ENCODE data around the gene C19orf12.

Gene C19orf12

DNA sequence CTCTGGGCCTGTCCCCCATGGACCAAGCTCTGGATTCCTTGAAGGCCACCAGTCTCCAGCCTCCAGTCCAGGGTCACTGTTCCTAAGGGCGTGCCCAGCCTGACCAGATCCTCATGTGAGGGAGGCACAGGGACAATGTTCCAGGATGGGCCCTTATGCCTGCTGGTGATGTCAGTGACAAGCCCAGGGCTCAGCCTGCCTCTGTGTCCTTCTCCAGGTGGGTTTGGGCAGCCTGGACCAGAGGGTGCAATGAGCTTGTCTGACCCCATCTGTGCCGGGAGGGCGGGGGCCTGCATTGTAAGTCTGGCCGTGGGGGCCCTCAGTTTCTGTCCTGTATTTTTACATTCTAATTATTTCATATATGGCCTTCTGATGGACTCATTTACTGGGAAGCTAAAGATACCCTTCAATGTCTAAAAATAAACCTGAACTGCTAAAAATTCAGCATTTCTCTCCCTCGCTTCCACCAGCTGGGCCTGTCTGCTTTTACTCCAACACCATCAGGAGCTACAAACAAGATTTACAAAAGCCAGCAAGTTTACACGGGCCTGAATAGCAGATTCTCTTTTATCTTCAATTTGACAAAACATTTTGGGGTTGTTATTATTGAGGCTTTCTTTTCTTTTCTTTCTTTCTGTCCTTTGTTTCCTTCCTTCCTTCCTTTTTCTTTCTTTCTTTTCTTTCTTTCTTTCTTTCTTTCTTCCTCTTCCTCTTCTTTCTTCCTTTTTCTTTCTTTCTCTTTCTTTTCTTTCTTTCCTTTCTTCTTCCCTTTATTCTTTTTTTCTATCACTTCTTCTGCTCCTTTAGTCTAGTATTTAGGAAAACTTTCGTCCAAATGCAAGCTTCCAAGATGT lies 34.2 kb upstream of the C19orf12 start (continued):
- no peak for TF ChIP-seq ZNF565 (CRISPR knock-in tag; conservative IDR thresholded peaks at IDR 0.05; ENCODE audit: low read depth)

DNA sequence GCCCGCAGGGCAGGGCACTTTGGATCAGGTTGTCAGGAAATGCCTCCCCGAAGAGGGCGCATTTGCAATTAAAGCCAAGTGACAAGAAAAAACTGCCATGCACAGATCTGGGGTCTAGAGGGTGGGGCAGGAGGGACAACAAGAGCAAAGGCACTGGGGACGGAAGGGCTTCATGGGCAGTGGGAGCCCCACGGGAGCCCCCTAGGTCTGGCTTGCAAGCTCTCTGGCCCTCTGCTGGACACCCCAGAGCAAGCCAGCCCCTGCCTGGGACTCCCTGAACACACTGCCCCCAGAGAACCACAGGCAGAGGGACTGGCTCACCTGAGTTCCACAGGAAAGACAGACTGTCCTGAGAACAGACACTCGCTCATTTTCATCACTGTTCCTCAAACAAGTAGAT lies 30.2 kb upstream of the C19orf12 start:
- TF ChIP-seq ZNF565 (CRISPR knock-in tag; conservative IDR thresholded peaks at IDR 0.05; ENCODE audit: low read depth) (no peak), SNAI2 (CRISPR knock-in tag; IDR thresholded peaks at IDR 0.05) (no peak), BACH2 (CRISPR knock-in tag; IDR thresholded peaks at IDR 0.05; ENCODE audit: borderline replicate concordance) (no peak), ISL1 (CRISPR knock-in tag; IDR thresholded peaks at IDR 0.05) (no peak), ESRRG (CRISPR knock-in tag; IDR thresholded peaks at IDR 0.05) (no peak), OSR1 (CRISPR knock-in tag; IDR thresholded peaks at IDR 0.05) (no peak)
- TF ChIP-seq, protein P1, sequence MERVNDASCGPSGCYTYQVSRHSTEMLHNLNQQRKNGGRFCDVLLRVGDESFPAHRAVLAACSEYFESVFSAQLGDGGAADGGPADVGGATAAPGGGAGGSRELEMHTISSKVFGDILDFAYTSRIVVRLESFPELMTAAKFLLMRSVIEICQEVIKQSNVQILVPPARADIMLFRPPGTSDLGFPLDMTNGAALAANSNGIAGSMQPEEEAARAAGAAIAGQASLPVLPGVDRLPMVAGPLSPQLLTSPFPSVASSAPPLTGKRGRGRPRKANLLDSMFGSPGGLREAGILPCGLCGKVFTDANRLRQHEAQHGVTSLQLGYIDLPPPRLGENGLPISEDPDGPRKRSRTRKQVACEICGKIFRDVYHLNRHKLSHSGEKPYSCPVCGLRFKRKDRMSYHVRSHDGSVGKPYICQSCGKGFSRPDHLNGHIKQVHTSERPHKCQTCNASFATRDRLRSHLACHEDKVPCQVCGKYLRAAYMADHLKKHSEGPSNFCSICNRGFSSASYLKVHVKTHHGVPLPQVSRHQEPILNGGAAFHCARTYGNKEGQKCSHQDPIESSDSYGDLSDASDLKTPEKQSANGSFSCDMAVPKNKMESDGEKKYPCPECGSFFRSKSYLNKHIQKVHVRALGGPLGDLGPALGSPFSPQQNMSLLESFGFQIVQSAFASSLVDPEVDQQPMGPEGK (CRISPR knock-in tag; IDR thresholded peaks at IDR 0.05; ENCODE audit: borderline replicate concordance), result no peak
- TF ChIP-seq, protein P2, sequence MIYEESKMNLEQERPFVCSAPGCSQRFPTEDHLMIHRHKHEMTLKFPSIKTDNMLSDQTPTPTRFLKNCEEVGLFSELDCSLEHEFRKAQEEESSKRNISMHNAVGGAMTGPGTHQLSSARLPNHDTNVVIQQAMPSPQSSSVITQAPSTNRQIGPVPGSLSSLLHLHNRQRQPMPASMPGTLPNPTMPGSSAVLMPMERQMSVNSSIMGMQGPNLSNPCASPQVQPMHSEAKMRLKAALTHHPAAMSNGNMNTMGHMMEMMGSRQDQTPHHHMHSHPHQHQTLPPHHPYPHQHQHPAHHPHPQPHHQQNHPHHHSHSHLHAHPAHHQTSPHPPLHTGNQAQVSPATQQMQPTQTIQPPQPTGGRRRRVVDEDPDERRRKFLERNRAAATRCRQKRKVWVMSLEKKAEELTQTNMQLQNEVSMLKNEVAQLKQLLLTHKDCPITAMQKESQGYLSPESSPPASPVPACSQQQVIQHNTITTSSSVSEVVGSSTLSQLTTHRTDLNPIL (CRISPR knock-in tag; IDR thresholded peaks at IDR 0.05; ENCODE audit: low read depth), result no peak

DNA sequence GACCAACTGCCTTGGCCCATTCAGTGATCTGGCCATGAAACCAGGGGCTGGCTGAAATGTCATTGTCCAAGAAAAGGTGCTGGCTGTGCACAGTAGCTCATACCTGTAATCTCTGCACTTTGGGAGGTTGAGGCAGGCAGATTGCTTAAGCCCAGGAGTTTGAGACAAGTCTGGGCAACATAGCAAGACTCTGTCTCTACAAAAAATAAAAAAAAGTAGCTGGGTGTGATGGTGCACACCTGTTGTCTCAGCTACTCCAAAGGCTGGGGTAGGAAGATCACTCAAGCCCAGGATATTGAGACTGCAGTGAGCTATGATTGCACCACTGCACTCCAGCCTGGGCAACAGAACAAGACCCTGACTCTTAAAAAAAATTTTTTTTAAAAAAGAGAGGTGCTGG lies 28.6 kb upstream of the C19orf12 start:
- TF ChIP-seq GLIS3 (CRISPR knock-in tag; IDR thresholded peaks at IDR 0.05), result no peak
- TF ChIP-seq, protein P1 (CRISPR knock-in tag; IDR thresholded peaks at IDR 0.05; ENCODE audit: borderline replicate concordance), result no peak
- no peak for TF ChIP-seq ESRRG (CRISPR knock-in tag; IDR thresholded peaks at IDR 0.05)
- no peak for ATAC-seq

More for the DNA sequence above, 30.2 kb upstream of the C19orf12 start:
- peak; percentile 70 for ATAC-seq

DNA sequence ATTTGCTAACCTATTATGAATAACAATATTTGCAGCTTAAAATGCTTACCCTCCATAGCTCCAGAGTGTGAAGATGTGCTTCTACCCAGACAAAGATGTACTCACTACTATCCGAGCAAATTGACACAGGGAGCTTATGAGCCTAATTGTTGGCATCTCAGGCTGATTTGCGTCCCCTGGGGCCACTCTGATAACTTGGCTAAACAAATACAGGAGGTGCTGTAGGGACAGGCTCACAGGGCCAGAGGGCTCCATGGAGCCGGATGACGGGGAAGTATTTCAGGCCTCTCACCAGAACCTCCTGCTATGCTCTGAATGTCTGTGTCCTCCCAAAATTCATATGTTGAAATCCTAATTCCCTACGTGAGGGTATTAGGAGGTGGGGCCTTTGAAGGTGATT lies 26.7 kb upstream of the C19orf12 start:
- TF ChIP-seq ZC3H10 (CRISPR knock-in tag; IDR thresholded peaks at IDR 0.05) (no peak), ZFP3 (CRISPR knock-in tag; IDR thresholded peaks at IDR 0.05) (no peak), ESRRG (CRISPR knock-in tag; IDR thresholded peaks at IDR 0.05) (no peak), ARNTL (CRISPR knock-in tag; IDR thresholded peaks at IDR 0.05; ENCODE audit: borderline replicate concordance, low read depth) (no peak), RARB (CRISPR knock-in tag; IDR thresholded peaks at IDR 0.05) (no peak), CSDC2 (CRISPR knock-in tag; IDR thresholded peaks at IDR 0.05) (no peak), GLIS3 (CRISPR knock-in tag; IDR thresholded peaks at IDR 0.05) (no peak)
- TF ChIP-seq, protein P3, sequence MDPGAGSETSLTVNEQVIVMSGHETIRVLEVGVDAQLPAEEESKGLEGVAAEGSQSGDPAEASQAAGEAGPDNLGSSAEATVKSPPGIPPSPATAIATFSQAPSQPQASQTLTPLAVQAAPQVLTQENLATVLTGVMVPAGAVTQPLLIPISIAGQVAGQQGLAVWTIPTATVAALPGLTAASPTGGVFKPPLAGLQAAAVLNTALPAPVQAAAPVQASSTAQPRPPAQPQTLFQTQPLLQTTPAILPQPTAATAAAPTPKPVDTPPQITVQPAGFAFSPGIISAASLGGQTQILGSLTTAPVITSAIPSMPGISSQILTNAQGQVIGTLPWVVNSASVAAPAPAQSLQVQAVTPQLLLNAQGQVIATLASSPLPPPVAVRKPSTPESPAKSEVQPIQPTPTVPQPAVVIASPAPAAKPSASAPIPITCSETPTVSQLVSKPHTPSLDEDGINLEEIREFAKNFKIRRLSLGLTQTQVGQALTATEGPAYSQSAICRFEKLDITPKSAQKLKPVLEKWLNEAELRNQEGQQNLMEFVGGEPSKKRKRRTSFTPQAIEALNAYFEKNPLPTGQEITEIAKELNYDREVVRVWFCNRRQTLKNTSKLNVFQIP (CRISPR knock-in tag; IDR thresholded peaks at IDR 0.05; ENCODE audit: borderline replicate concordance, low read depth), result no peak
- TF ChIP-seq, protein P2 (CRISPR knock-in tag; IDR thresholded peaks at IDR 0.05; ENCODE audit: low read depth), result no peak
- TF ChIP-seq, protein P1 (CRISPR knock-in tag; IDR thresholded peaks at IDR 0.05; ENCODE audit: borderline replicate concordance), result no peak
- no peak for ATAC-seq

Data from SK-N-SH treated with all-trans-retinoic acid at 6 μM for 48 hours (cell line).